Endodermal cell (in vitro differentiated cells): ENCODE data around the gene GNAQ. TPM values are rescaled to one million over a fixed set of nuclear protein-coding genes. Genes with fewer than 3 reads are reported as not detected.

ENCODE experiments used
- DNase-seq: peaks from one replicate; pipeline ENCODE4 v3.0.0-alpha.2; 2017
- H3K27ac ChIP-seq: 2 replicates; pipeline ENCODE4 v1.5.1; 2013; ENCODE audit warnings: mild to moderate bottlenecking, low read depth, low read length, moderate library complexity
- H3K27me3 ChIP-seq: 2 replicates; pipeline ENCODE4 v1.6.1; 2013; ENCODE audit warnings: mild to moderate bottlenecking, low read length, moderate library complexity; ENCODE audit not compliant: insufficient read depth, control insufficient read depth, poor library complexity, severe bottlenecking
- H3K36me3 ChIP-seq: 2 replicates; pipeline ENCODE4 v1.7.0; 2013; ENCODE audit warnings: mild to moderate bottlenecking, low read length, moderate library complexity; ENCODE audit not compliant: control insufficient read depth, insufficient read depth
- H3K4me1 ChIP-seq: one replicate; pipeline ENCODE4 v1.7.0; 2013; ENCODE audit warnings: low read length; ENCODE audit not compliant: control insufficient read depth, insufficient read depth
- H3K4me3 ChIP-seq: 2 replicates; pipeline ENCODE4 v1.5.1; 2013; ENCODE audit warnings: mild to moderate bottlenecking, low read length, moderate library complexity
- H3K9ac ChIP-seq: 2 replicates; pipeline ENCODE4 v1.6.1; 2013; ENCODE audit warnings: mild to moderate bottlenecking, low read length, moderate library complexity; ENCODE audit not compliant: poor library complexity, severe bottlenecking; ENCODE audit errors: extremely low read depth
- H3K9me3 ChIP-seq: 2 replicates; pipeline ENCODE4 v1.6.1; 2013; ENCODE audit warnings: mild to moderate bottlenecking, low read length, moderate library complexity; ENCODE audit not compliant: control insufficient read depth
- H3K27ac Mint-ChIP-seq: 2 replicates; pipeline ENCODE4 v1.8.0; 2020; ENCODE audit warnings: mixed read lengths
- H3K27me3 Mint-ChIP-seq: 2 replicates; pipeline ENCODE4 v1.8.0; 2021; ENCODE audit warnings: mild to moderate bottlenecking, mixed read lengths; ENCODE audit not compliant: insufficient read depth
- H3K36me3 Mint-ChIP-seq: 2 replicates; pipeline ENCODE4 v1.8.0; 2020; ENCODE audit warnings: low read depth, mixed read lengths
- H3K4me1 Mint-ChIP-seq: 2 replicates; pipeline ENCODE4 v1.8.0; 2020; ENCODE audit warnings: mixed read lengths
- H3K4me3 Mint-ChIP-seq: 2 replicates; pipeline ENCODE4 v1.8.0; 2020; ENCODE audit warnings: mild to moderate bottlenecking, moderate library complexity, mixed read lengths
- H3K9me3 Mint-ChIP-seq: 2 replicates; pipeline ENCODE4 v1.8.0; 2020; ENCODE audit warnings: mild to moderate bottlenecking, mixed read lengths
- CTCF ChIP-seq: fragments of 200-600 bp; sonication (generic); conservative IDR thresholded peaks from 2 replicates; pipeline ENCODE4 v1.5.0; 2021; ENCODE audit warnings: antibody characterized with exemption, mild to moderate bottlenecking
- WGBS, 2 experiments: methylation state at CpG; one replicate each; pipeline versions ENCODE4 v1.1.5 to v1.1.7; 2013; ENCODE audit warnings: missing lambda C conversion rate in 2 of 2, mixed read lengths in 1 of 2; ENCODE audit not compliant: insufficient coverage in 1 of 2, insufficient read length in 1 of 2; 5-methylcytosine and 5-hydroxymethylcytosine counted together
- total RNA-seq, 2 donors: library from RNA; stranded (reverse); fragmentation: NEBNext Ultra II Directional in 1 of 2; extraction: Animal tissue kit (Norgen Biotek cat#: 25700) in 1 of 2; gene quantifications; 2 replicates in 1 of 2; 3 replicates in 1 of 2; pipeline ENCODE4 v1.2.1, GENCODE V29; 2021

GNAQ gene
- total RNA-seq, 2 donors from 2014 or later: 46.0 to 57.6 TPM

- Histone ChIP-seq H3K9ac (no peak overlapping the region), H3K4me3 (no peak overlapping the region), H3K36me3 (peaks cover 13% of the 10 kb centered on the region), H3K27ac (no peak overlapping the region), H3K27me3 (no peaks in the 10 kb centered on the region), H3K4me1 (peaks cover 5% of the 10 kb centered on the region), H3K9me3 (no peaks in the 10 kb centered on the region)
- peaks cover 8% of the 10 kb centered on the region for H3K27me3 Mint-ChIP-seq
- DNase-seq: no peak
- peaks cover 11% of the 10 kb centered on the region for H3K36me3 Mint-ChIP-seq
- no peak overlapping the region for H3K4me3 Mint-ChIP-seq
- 60 to 94% methylated on average over 1 to 7 of the region's 7 CpGs for WGBS, 2 experiments
- no peak overlapping the region for H3K27ac Mint-ChIP-seq
- peaks cover 31% of the 10 kb centered on the region for H3K4me1 Mint-ChIP-seq
- no peaks in the 10 kb centered on the region for H3K9me3 Mint-ChIP-seq
- TF ChIP-seq CTCF: no peak
These were observed 213.9 kb downstream of the GNAQ start for GRCh38 chr9:77817590-77818311.

GRCh38 chr9:77816641-77817341 lies 214.8 kb downstream of the GNAQ start:
- Mint-ChIP-seq H3K36me3 (peaks cover 18% of the 10 kb centered on the region), H3K9me3 (no peaks in the 10 kb centered on the region), H3K4me1 (peaks cover 31% of the 10 kb centered on the region), H3K4me3 (no peak overlapping the region), H3K27me3 (peaks cover 8% of the 10 kb centered on the region), H3K27ac (peak overlapping the region; percentile 68)
- Histone ChIP-seq H3K27me3 (no peaks in the 10 kb centered on the region), H3K27ac (no peak overlapping the region), H3K4me3 (no peak overlapping the region), H3K9me3 (no peaks in the 10 kb centered on the region), H3K9ac (no peak overlapping the region), H3K4me1 (peaks cover 5% of the 10 kb centered on the region), H3K36me3 (peaks cover 18% of the 10 kb centered on the region)
- TF ChIP-seq CTCF: no peak
- WGBS, 2 experiments: 88 to 100% methylated on average over 1 to 6 of the region's 6 CpGs
- DNase-seq: no peak

- Histone ChIP-seq H3K4me3 (no peak overlapping the region), H3K27me3 (no peaks in the 10 kb centered on the region), H3K27ac (no peak overlapping the region), H3K4me1 (peaks cover 3% of the 10 kb centered on the region), H3K36me3 (peaks cover 18% of the 10 kb centered on the region), H3K9ac (no peak overlapping the region), H3K9me3 (no peaks in the 10 kb centered on the region)
- DNase-seq: no peak
- Mint-ChIP-seq H3K4me3 (no peak overlapping the region), H3K36me3 (peaks cover 21% of the 10 kb centered on the region), H3K9me3 (no peaks in the 10 kb centered on the region), H3K4me1 (peaks cover 25% of the 10 kb centered on the region), H3K27me3 (peaks cover 8% of the 10 kb centered on the region), H3K27ac (no peak overlapping the region)
- 94 to 95% methylated on average over 2 of the region's 2 CpGs for WGBS, 2 experiments
- no peak for TF ChIP-seq CTCF
These were observed 216.4 kb downstream of the GNAQ start for GRCh38 chr9:77815260-77815659.
